Measurements from ENCODE around the gene SRGAP1. TPM values are rescaled to one million over a fixed set of nuclear protein-coding genes. Genes with fewer than 3 reads are reported as not detected.
"Not testable (repeated sequence)": the region's sequence is repeated elsewhere in the genome, so short reads cannot be mapped to it uniquely, and the experiment has no call there.

SRGAP1 gene
- total RNA-seq, 1 donor from 2014 or later: 40.8 TPM

- FAIRE-seq: no peak
- no peak for DNase-seq (ENCODE audit: low spot score in 2 of 2)
These were observed 184.7 kb downstream of the SRGAP1 start for GRCh38 chr12:64029013-64029857.

- DNase-seq (ENCODE audit: low spot score in 2 of 2) (no peak), FAIRE-seq (peak; percentile 45)
These were observed 185.7 kb downstream of the SRGAP1 start for GRCh38 chr12:64030155-64030554.

DNA sequence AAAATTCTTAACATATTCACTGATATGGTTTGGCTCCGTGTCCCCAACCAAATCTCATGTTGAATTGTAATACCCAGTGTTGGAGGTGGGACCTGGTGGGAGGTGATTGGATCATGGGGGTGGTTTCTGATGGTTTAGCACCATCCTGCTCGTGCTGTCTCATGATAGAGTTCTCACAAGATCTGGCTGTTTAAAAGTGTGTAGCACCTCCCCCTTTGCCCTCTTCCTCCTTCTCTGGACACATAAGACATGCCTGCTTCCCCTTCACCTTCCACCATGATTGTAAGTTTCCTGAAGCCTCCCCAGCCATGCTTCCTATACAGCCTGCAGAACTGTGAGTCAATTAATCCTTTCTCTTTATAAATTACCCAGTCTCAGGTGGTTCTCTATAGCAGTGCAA, 189.6 kb downstream of the SRGAP1 start:
- not testable (repeated sequence) for DNase-seq (ENCODE audit: low spot score in 2 of 2); FAIRE-seq

- FAIRE-seq: no peak
- no peak for DNase-seq (ENCODE audit: low spot score in 2 of 2)
These were observed 190.5 kb downstream of the SRGAP1 start for GRCh38 chr12:64034901-64035576.

DNA sequence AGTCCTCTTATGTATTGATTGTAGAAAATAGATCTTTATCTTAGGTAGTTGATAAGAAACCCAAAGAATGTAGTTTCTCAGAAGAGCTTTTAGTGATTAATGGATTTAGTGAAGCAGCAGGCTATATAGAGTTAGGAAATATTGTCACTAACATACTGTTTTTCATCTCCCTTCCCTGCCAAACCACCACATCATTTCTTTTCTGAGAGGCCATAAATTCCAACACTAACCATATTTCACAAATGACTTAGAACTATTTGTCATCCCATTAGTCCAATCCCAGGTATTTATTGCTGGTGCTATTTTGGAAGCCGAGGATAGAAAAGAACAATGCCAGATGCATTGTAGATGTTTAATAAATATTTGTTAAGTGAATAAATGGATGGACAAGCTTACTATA, 191.9 kb downstream of the SRGAP1 start:
- DNase-seq (ENCODE audit: low spot score in 2 of 2) (no peak), FAIRE-seq (no peak)

DNA sequence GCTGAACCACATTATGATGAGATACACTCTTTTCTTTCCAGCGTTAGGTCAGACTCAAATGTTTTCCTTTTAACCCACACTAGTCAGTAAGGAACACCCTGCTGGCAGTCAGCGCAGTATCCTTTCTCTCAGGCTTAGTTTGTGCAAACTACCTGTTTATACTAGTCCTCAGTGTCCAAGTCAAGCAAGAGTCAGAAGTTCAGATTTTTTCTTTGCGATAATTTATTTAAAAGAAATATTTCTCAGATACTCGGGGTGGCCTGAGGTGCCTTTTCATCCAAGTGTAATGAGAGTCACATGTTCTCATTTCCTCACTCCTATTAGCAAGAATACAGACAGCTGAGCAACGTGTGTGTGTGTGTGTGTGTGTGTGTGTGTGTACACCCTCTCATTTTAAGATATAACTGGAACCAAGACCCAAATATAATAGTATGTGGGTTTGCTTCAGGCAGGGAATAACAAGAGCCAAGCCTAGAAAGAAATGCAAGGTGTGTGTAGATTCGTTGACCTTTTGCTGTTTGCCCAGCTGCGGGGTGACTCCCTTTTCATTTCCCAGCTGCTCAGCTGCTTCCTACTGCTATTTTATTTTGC, 194.9 kb downstream of the SRGAP1 start:
- DNase-seq (ENCODE audit: low spot score in 2 of 2) (no peak), FAIRE-seq (no peak)

DNA sequence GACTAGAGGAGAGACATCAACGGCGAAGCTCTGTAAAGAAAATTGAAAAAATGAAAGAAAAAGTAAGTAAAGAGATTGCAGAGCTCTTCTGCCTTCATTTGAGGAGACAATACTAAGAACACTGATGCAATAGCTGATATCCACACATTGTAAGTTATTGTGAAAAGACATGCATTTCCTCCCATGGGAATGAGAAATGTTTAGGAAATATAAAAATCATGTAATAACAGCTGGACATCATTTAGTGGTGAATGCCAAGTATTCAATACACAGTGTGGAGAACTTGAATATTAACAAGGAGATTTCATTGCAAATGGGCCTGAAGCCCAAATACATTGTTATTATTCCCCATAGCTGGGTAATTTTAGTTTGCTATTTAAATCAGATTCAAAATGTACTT, 198.4 kb downstream of the SRGAP1 start:
- DNase-seq (ENCODE audit: low spot score in 2 of 2): no peak
- no peak for FAIRE-seq

- DNase-seq (ENCODE audit: low spot score in 2 of 2): no peak
- FAIRE-seq: no peak
These were observed 199.7 kb downstream of the SRGAP1 start for GRCh38 chr12:64044191-64044590.

- DNase-seq (ENCODE audit: low spot score in 2 of 2) (no peak), FAIRE-seq (no peak)
These were observed 206.6 kb downstream of the SRGAP1 start for GRCh38 chr12:64051057-64051456.

DNA sequence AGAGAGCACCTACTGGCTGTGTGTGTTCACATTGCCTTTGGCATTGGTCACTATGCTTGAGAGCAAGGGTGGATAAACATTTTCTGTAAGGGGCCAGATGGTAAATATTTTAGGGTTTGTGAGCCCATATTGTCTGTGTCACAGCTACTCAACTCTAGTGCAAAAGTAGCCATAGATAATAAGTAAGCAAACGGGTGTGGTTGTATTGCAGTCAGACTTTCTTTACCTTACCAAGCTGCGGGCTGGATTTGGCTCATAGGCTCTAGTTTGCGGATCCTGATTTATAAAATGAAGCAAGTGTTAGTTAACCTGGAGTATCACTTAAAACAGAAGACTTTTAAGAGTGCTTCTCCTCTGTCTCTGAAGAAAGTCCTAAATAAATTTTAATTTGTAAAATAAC, 208.6 kb downstream of the SRGAP1 start:
- no peak for FAIRE-seq
- DNase-seq (ENCODE audit: low spot score in 2 of 2): no peak

- DNase-seq (ENCODE audit: low spot score in 2 of 2) (no peak), FAIRE-seq (no peak)
These were observed 209.6 kb downstream of the SRGAP1 start for GRCh38 chr12:64054079-64054520.

- FAIRE-seq: no peak
- DNase-seq (ENCODE audit: low spot score in 2 of 2): no peak
These were observed 212.2 kb downstream of the SRGAP1 start for GRCh38 chr12:64056741-64057140.

DNA sequence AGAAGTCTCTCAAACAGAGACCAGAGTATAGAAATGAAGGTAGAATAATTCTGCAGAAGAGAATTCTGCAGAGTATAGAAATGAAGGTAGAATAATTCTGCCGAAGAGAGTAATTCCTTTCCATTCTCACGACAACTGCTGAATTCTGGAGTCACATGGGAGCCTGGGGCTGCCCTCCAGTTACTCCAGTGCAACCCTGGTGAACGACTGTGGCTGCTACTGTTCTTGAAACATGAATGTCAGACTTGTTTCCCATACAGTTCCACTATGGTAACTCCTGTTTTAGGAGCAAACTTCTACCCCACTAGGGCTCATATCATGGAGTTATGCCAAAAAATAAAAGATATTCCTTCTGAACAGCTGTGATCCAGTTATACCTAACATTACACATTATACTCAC, 213.2 kb downstream of the SRGAP1 start:
- DNase-seq (ENCODE audit: low spot score in 2 of 2) (no peak), FAIRE-seq (no peak)

- FAIRE-seq (no peak), DNase-seq (ENCODE audit: low spot score in 2 of 2) (no peak)
These were observed 214.2 kb downstream of the SRGAP1 start for GRCh38 chr12:64058541-64059265.

DNA sequence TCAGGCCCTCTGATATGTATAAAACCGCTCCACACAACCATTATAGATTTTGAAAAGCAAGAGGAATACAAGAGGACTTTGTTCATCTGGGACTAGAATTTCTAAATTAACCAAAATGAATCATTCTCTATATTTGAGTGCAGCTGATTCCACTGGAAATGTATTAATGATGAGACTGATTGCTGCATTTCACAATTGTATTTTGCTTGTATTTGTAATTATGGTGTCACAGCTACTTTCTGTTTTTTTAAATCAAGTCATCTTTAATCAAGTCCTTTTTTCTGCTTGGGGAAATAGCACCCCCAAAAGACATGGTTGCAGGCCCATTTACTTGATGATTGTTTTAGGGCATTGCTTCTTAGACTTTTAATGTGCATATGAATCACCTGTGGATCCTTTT, 215.2 kb downstream of the SRGAP1 start:
- FAIRE-seq (peak; percentile 40), DNase-seq (ENCODE audit: low spot score in 2 of 2) (no peak)

DNA sequence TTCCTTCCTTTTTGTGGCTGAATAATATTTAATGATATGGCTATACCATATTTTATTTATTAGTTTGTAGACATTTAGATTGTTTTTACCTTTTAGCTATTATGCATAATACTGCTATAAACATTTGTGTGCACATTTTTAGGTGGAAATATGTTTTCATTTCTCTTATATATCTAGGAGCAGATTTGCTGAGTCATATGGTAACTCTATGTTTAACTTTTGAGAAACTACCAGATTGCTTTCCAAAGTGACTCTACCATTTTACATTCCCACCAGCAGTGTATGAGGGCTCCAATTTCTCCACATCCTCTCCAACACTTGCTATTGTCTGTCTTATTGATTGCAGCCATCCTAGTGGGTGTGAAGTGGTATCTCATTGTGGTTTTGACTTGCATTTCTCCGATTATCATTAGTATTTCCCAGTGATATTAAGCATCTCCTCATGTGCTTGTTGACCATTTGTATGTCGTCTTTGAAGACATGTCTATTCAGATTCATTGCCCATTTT, 217.4 kb downstream of the SRGAP1 start:
- no peak for DNase-seq (ENCODE audit: low spot score in 2 of 2)
- FAIRE-seq: no peak

DNA sequence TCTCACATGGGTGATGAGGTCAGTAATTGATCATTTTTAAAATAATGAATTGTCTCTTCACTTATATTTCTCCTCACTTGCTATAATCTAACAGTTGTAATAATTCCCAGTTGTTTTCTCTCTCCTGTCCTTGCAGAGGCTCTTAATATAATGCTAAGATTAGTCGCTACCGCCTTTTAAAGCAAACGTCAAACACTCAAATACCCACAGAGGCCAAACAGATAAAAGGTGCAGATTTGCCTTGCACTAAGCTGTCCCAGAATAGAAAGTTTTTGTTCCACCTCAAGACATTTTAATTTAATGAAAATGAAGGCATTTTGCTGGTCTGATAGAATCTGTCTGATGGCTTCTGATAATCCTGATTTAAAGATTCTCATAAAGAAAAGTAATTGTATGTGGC, 218.6 kb downstream of the SRGAP1 start:
- FAIRE-seq: no peak

DNA sequence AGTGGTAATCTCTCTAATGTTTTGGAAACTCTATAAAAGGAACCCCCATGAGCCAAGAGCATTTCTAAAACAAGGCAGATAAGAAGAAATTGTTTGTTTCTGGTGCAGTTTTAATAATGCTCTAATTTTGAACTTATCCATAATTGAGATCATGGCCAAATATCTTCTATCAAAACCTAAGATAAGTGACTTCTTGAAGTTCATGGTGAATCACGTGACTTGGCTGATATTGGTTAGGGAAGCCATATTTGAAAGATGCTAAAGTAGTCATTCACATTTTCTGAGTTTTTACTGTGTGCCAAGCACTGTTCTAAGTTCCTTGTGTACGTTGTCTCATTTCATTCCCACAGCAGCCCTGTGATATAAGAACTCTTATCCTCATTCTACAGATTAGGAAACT, 219.7 kb downstream of the SRGAP1 start:
- DNase-seq (ENCODE audit: low spot score in 2 of 2): no peak

More for the DNA sequence above, 218.6 kb downstream of the SRGAP1 start:
- no peak for DNase-seq (ENCODE audit: low spot score in 2 of 2)

GRCh38 chr12:64064706-64065105, 220.2 kb downstream of the SRGAP1 start:
- no peak for DNase-seq (ENCODE audit: low spot score in 2 of 2)
- FAIRE-seq: no peak

More for the DNA sequence above, 219.7 kb downstream of the SRGAP1 start:
- no peak for FAIRE-seq

- DNase-seq (ENCODE audit: low spot score in 2 of 2) (no peak), FAIRE-seq (no peak)
These were observed 221.5 kb downstream of the SRGAP1 start for GRCh38 chr12:64065881-64066451.
